GM23338 (cell line): ENCODE measurements around the gene MYOT. TPM values are rescaled to one million over a fixed set of nuclear protein-coding genes. Genes with fewer than 3 reads are reported as not detected.

Experiments
- CREB1 ChIP-seq: fragments of 250-450 bp; sonication (Bioruptor Pico); IDR thresholded peaks from 2 replicates; pipeline ENCODE4 v1.5.0; 2020; ENCODE audit warnings: low read depth, mild to moderate bottlenecking, moderate library complexity
- CTCF ChIP-seq, 2 experiments: fragments of 200-600 bp in 1 of 2; sonication (generic) in 1 of 2; conservative IDR thresholded peaks; 2 replicates each; pipeline versions ENCODE4 v1.5.1 to v1.6.1; 2016 to 2017; ENCODE audit warnings: antibody characterized with exemption in 2 of 2, low read depth in 2 of 2, mild to moderate bottlenecking in 2 of 2, moderate library complexity in 1 of 2
- ETS1 ChIP-seq: IDR thresholded peaks from 2 replicates; pipeline ENCODE4 v1.6.1; 2016; ENCODE audit warnings: antibody characterized with exemption
- EZH2 ChIP-seq: fragments of 200-600 bp; sonication (generic); IDR thresholded peaks from one replicate; pipeline ENCODE4 v1.8.0; 2017; ENCODE audit warnings: antibody characterized with exemption, mild to moderate bottlenecking, low read depth; ENCODE audit not compliant: unreplicated experiment
- EZH2phosphoT487 ChIP-seq: fragments of 200-600 bp; sonication (generic); IDR thresholded peaks from one replicate; pipeline ENCODE4 v1.8.1; 2018; ENCODE audit warnings: antibody characterized with exemption; ENCODE audit not compliant: unreplicated experiment
- JUNB ChIP-seq: IDR thresholded peaks from one replicate; pipeline ENCODE4 v1.6.1; 2016; ENCODE audit warnings: antibody characterized with exemption; ENCODE audit not compliant: unreplicated experiment
- STAT1 ChIP-seq: IDR thresholded peaks from one replicate; pipeline ENCODE4 v1.6.1; 2016; ENCODE audit warnings: antibody characterized with exemption; ENCODE audit not compliant: unreplicated experiment
- ZNF114 ChIP-seq: fragments of 250-450 bp; sonication (Bioruptor Pico); IDR thresholded peaks from 2 replicates; pipeline ENCODE4 v1.5.0; 2020; ENCODE audit warnings: mild to moderate bottlenecking, moderate library complexity
- ZNF331 ChIP-seq: fragments of 250-450 bp; sonication (Bioruptor Pico); IDR thresholded peaks from 2 replicates; pipeline ENCODE4 v1.5.0; 2020; ENCODE audit warnings: low read depth, mild to moderate bottlenecking, moderate library complexity
- polyA plus RNA-seq: library from polyadenylated mRNA; unstranded; fragments of >200 nt; fragmentation: Nextera tagmentation; extraction: Ambion mirVana; gene quantifications from 2 replicates; pipeline ENCODE4 v1.2.1, GENCODE V29; 2016
- total RNA-seq: library from RNA; depleted of rRNA; stranded (reverse); fragments of >200 nt; shearing (Covaris generic); gene quantifications from 2 replicates; pipeline ENCODE4 v1.2.3, GENCODE V29; 2014; rRNA removed

Gene MYOT
- total and polyA plus RNA-seq, 2 experiments from 2014 or later: 0.58 TPM; not detected in 1

- no peak for TF ChIP-seq ZNF331
- no peak for TF ChIP-seq STAT1
- TF ChIP-seq ZNF114 (CRISPR knock-in tag): no peak
- no peak for TF ChIP-seq ETS1
- no peak for TF ChIP-seq CTCF (conservative IDR thresholded peaks at IDR 0.05; ENCODE audit: low read depth in 2 of 2)
- no peak for TF ChIP-seq EZH2
- no peak for TF ChIP-seq EZH2phosphoT487
- TF ChIP-seq CREB1: no peak
- TF ChIP-seq JUNB: no peak
These were observed 68.0 kb downstream of the MYOT start (continued) for GRCh38 chr5:137935694-137936093.

Other genes with a start within 250 kb of the MYOT start
- gene KLHL3, start 131.8 kb upstream of the MYOT start, total RNA-seq: 10.8 and 11.7 TPM in 2 replicates
- gene KLHL3, start 131.8 kb upstream of the MYOT start, polyA plus RNA-seq: 3.1 and 4.9 TPM in 2 replicates
- gene HNRNPA0, start 113.5 kb upstream of the MYOT start, total RNA-seq: 33.0 and 39.9 TPM in 2 replicates
- gene HNRNPA0, start 113.5 kb upstream of the MYOT start, polyA plus RNA-seq: 15.1 and 15.9 TPM in 2 replicates
- gene PKD2L2, start 21.6 kb downstream of the MYOT start, total RNA-seq: not detected in 2 replicates
- 0.16 TPM in 1 of 2 replicates, not detected in the other for gene PKD2L2, start 21.6 kb downstream of the MYOT start, polyA plus RNA-seq
- 24.6 and 30.2 TPM in 2 replicates for gene FAM13B, start 165.2 kb downstream of the MYOT start, total RNA-seq
- gene FAM13B, start 165.2 kb downstream of the MYOT start, polyA plus RNA-seq: 9.6 and 12.9 TPM in 2 replicates
- gene WNT8A, start 216.2 kb downstream of the MYOT start, total RNA-seq: not detected in 2 replicates
- gene WNT8A, start 216.2 kb downstream of the MYOT start, polyA plus RNA-seq: not detected in 2 replicates